HG03442 (cell line): ENCODE results near the gene CC2D1B.

Source experiments
- ATAC-seq: cut with Tn5 transposase; IDR thresholded peaks from one replicate; pipeline ENCODE4 v1.9.1; 2021; ENCODE audit warnings: mild to moderate bottlenecking, moderate library complexity; ENCODE audit not compliant: unreplicated experiment

CC2D1B gene

GRCh38 chr1:52306227-52307006 lies 59.6 kb downstream of the CC2D1B start:
- ATAC-seq = no peak

- no peak for ATAC-seq
Measured at GRCh38 chr1:52305417-52306226, 60.4 kb downstream of the CC2D1B start.
